Fibroblast of the conjunctiva (primary cell): Measurements from ENCODE around the gene ATOH1.

Experiments
- DNase-seq: peaks from one replicate; pipeline ENCODE4 v3.0.0-alpha.2; 2010; ENCODE audit warnings: low read depth

ATOH1 gene

GRCh38 chr4:93834249-93835066 lies 5.9 kb downstream of the ATOH1 start:
- no peak for DNase-seq

GRCh38 chr4:93835929-93836328 lies 7.4 kb downstream of the ATOH1 start:
- no peak for DNase-seq

GRCh38 chr4:93839704-93840103 lies 11.2 kb downstream of the ATOH1 start:
- DNase-seq = no peak

- DNase-seq = no peak
Measured at GRCh38 chr4:93841803-93842345, 13.3 kb downstream of the ATOH1 start.

- DNase-seq = no peak
Measured at GRCh38 chr4:93842601-93843252, 14.2 kb downstream of the ATOH1 start.

GRCh38 chr4:93843772-93844171 lies 15.2 kb downstream of the ATOH1 start:
- DNase-seq = no peak

- DNase-seq = no peak
Measured at GRCh38 chr4:93852680-93853079, 24.1 kb downstream of the ATOH1 start.

GRCh38 chr4:93855926-93856325 lies 27.4 kb downstream of the ATOH1 start:
- DNase-seq = no peak

- no peak for DNase-seq
Measured at GRCh38 chr4:93865650-93866049, 37.1 kb downstream of the ATOH1 start.

GRCh38 chr4:93867416-93868001 lies 39.0 kb downstream of the ATOH1 start:
- DNase-seq = no peak

- DNase-seq = no peak
Measured at GRCh38 chr4:93870876-93871458, 42.4 kb downstream of the ATOH1 start.

- DNase-seq = no peak
Measured at GRCh38 chr4:93876754-93877153, 48.2 kb downstream of the ATOH1 start.

GRCh38 chr4:93878566-93878965 lies 50.0 kb downstream of the ATOH1 start:
- DNase-seq = no peak

GRCh38 chr4:93879919-93880318 lies 51.4 kb downstream of the ATOH1 start:
- no peak for DNase-seq
